CD8-positive, alpha-beta memory T cell (primary cell): ENCODE data around the gene NHLRC3. TPM values are rescaled to one million over a fixed set of nuclear protein-coding genes. Genes with fewer than 3 reads are reported as not detected.

Experiments used
- CTCF ChIA-PET: fragments of 350-600 bp; sonication (Branson Sonifier 250); formaldehyde crosslinking; loops from one replicate; lab custom pipeline; 2021; ENCODE audit warnings: antibody characterized with exemption; lab: Charles Lee
- POLR2A ChIA-PET: fragments of 350-600 bp; sonication (Branson Sonifier 250); formaldehyde crosslinking; loops from one replicate; lab custom pipeline; 2021; ENCODE audit warnings: antibody characterized with exemption; lab: Charles Lee
- DNase-seq, 5 donors: peaks; one replicate each; pipeline versions ENCODE4 v3.0.0 to v3.0.0-alpha.2; 2020 to 2022; ENCODE audit warnings: mixed read lengths in 1 of 5
- H3K27ac ChIP-seq: one replicate; pipeline ENCODE4 v1.7.0; 2013; ENCODE audit warnings: low read depth, mild to moderate bottlenecking, low read length, moderate library complexity
- H3K27me3 ChIP-seq: 2 replicates; pipeline ENCODE4 v1.7.0; 2013; ENCODE audit warnings: low read length, mild to moderate bottlenecking; ENCODE audit not compliant: insufficient read depth, poor library complexity, severe bottlenecking
- H3K36me3 ChIP-seq: 2 replicates; pipeline ENCODE4 v1.7.0; 2013; ENCODE audit warnings: mild to moderate bottlenecking, low read length, moderate library complexity; ENCODE audit not compliant: insufficient read depth
- H3K4me1 ChIP-seq: 2 replicates; pipeline ENCODE4 v1.7.0; 2013; ENCODE audit warnings: mild to moderate bottlenecking, low read length, moderate library complexity; ENCODE audit not compliant: insufficient read depth
- H3K4me3 ChIP-seq: 2 replicates; pipeline ENCODE4 v1.7.0; 2013; ENCODE audit warnings: mild to moderate bottlenecking, low read length
- H3K9me3 ChIP-seq: 2 replicates; pipeline ENCODE4 v1.7.0; 2013; ENCODE audit warnings: mild to moderate bottlenecking, low read length
- H3K27ac Mint-ChIP-seq, 8 donors: one replicate each; pipeline ENCODE4 v1.8.0; 2020 to 2021; ENCODE audit warnings: mixed read lengths in 8 of 8, mild to moderate bottlenecking in 6 of 8, inconsistent platforms in 3 of 8, moderate library complexity in 3 of 8
- H3K27me3 Mint-ChIP-seq, 2 donors: one replicate each; pipeline ENCODE4 v1.8.0; 2020 to 2021; ENCODE audit warnings: mixed read lengths in 2 of 2, mild to moderate bottlenecking in 1 of 2, moderate library complexity in 1 of 2
- H3K36me3 Mint-ChIP-seq, 3 donors: one replicate each; pipeline ENCODE4 v1.8.0; 2020 to 2021; ENCODE audit warnings: mixed read lengths in 3 of 3, inconsistent platforms in 1 of 3, mild to moderate bottlenecking in 1 of 3
- H3K4me1 Mint-ChIP-seq, 3 donors: one replicate each; pipeline ENCODE4 v1.8.0; 2020 to 2021; ENCODE audit warnings: mixed read lengths in 3 of 3, inconsistent platforms in 1 of 3, mild to moderate bottlenecking in 1 of 3
- H3K4me3 Mint-ChIP-seq, 7 donors: one replicate each; pipeline ENCODE4 v1.8.0; 2020 to 2021; ENCODE audit warnings: mixed read lengths in 7 of 7, mild to moderate bottlenecking in 6 of 7, moderate library complexity in 4 of 7, inconsistent platforms in 2 of 7
- H3K9me3 Mint-ChIP-seq, 5 donors: one replicate each; pipeline ENCODE4 v1.8.0; 2020 to 2022; ENCODE audit warnings: mixed read lengths in 5 of 5, mild to moderate bottlenecking in 3 of 5, moderate library complexity in 2 of 5, inconsistent platforms in 1 of 5
- polyA plus RNA-seq: library from polyadenylated mRNA; unstranded; fragments of 300-500 nt; fragmentation: Illumina TruSeq; gene quantifications from one replicate; pipeline ENCODE4 v1.2.3, GENCODE V29; 2021
- total RNA-seq, 2 experiments: library from RNA; stranded (reverse); gene quantifications; one replicate each; pipeline ENCODE4 v1.2.3, GENCODE V29; 2021

Gene NHLRC3
- total and polyA plus RNA-seq, 3 experiments from 2014 or later: 6.5 to 15.9 (median 14.6) TPM

DNA sequence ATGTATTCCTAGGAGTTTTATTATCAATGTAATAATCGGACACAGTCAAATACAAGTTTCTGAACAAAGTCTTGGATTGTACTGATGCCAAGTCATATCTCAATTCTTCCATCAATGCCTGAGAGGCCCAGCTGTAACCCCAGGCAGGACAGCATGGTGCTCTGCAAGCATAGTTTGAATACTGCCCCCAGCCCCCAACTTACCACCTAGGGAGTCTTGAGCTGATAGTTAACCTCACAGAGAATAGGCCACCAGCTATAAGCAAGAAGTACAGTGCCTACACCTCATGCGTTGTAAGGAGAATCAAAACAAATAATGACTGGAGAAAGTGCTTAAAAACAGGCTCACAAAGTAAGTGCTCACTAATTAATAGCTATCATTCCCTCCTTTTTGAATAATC, 3.1 kb upstream of the NHLRC3 start:
- peaks cover 0 to 44% (median 0%) of the 10 kb centered on the region in 3 donors for H3K36me3 Mint-ChIP-seq

DNA sequence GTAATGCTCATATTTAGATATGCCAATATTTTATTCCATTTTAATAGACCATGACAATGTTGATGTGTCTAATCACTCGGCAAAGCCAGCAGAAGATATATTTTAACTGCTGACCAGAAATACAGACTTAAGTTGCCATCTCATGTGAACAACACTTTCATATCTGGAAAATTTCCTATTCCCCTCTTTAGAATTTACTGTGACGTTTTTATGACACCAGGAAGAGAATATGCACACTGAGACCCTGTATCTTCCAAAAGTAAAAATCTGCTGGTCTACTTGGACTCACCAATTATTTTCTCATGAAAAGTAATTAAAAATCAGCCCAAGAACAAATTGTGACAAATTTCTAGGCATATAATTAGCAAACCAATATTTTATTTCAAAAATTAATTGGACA, 2.5 kb upstream of the NHLRC3 start:
- no peaks in the 10 kb centered on the region for H3K27me3 ChIP-seq
- H3K9me3 ChIP-seq: no peaks in the 10 kb centered on the region
- H3K4me3 Mint-ChIP-seq: peak overlapping the region; percentile 91 to 98 (median 96)
- peaks cover 0 to 41% (median 0%) of the 10 kb centered on the region in 3 donors for H3K36me3 Mint-ChIP-seq
- peaks cover 35% of the 10 kb centered on the region for H3K4me1 ChIP-seq
- H3K9me3 Mint-ChIP-seq: no peaks in the 10 kb centered on the region
- H3K27ac ChIP-seq: no peak overlapping the region
- no peaks in the 10 kb centered on the region for H3K36me3 ChIP-seq
- H3K27ac Mint-ChIP-seq: peak overlapping the region; percentile 3 to 99 (median 89)
- no peak for DNase-seq
- ChIA-PET POLR2A (interaction anchor here (1.0 kb wide), 1 partner anchor 9 kb away, joined by 3 read pairs; no protein-coding TSS in a partner anchor), CTCF (interaction anchor here (1.4 kb wide), 1 partner anchor 9 kb away, joined by 3 read pairs; no protein-coding TSS in a partner anchor)
- H3K4me1 Mint-ChIP-seq: peaks cover 58 to 80% (median 79%) of the 10 kb centered on the region in 3 donors
- H3K27me3 Mint-ChIP-seq: peaks cover 0 to 3% of the 10 kb centered on the region in 2 donors
- H3K4me3 ChIP-seq: peak overlapping the region; percentile 90

More for the DNA sequence above, 3.1 kb upstream of the NHLRC3 start:
- H3K27ac ChIP-seq: no peak overlapping the region
- Mint-ChIP-seq H3K4me3 (peak overlapping the region; percentile 91 to 98 (median 96)), H3K27ac (peak overlapping the region in 7 of 8 donors; percentile 68 to 99 (median 88)), H3K4me1 (peaks cover 53 to 77% (median 74%) of the 10 kb centered on the region in 3 donors), H3K9me3 (no peaks in the 10 kb centered on the region), H3K27me3 (peaks cover 0 to 3% of the 10 kb centered on the region in 2 donors)
- H3K27me3 ChIP-seq: no peaks in the 10 kb centered on the region
- no peak for DNase-seq
- peak overlapping the region; percentile 90 for H3K4me3 ChIP-seq
- H3K9me3 ChIP-seq: no peaks in the 10 kb centered on the region
- POLR2A ChIA-PET: no interaction called here
- H3K36me3 ChIP-seq: no peaks in the 10 kb centered on the region
- CTCF ChIA-PET: interaction anchor here (1.4 kb wide), 1 partner anchor 10 kb away, joined by 3 read pairs; no protein-coding TSS in a partner anchor
- H3K4me1 ChIP-seq: peaks cover 35% of the 10 kb centered on the region

DNA sequence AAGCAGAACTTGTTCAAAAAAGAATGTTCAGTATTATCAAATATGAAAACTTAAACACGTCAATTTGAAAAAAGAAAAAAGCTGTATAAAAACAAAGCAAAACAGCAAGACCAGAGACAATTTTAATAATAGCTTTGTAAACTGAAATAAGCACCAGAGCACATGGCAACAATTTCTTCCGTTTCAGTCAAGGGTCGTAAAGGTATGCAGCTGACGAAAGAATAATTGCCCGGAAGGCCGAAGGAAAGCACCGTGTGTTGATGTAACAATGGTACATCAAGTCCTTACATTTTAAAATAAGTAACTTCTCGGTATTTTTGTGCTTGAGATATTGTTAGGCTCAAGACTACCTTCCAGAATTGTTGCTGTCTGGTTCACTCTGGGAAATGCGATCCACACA, 2.0 kb upstream of the NHLRC3 start:
- H3K4me3 ChIP-seq: peak overlapping the region; percentile 90
- peak in 1 of 5 donors; percentile 18 for DNase-seq

DNA sequence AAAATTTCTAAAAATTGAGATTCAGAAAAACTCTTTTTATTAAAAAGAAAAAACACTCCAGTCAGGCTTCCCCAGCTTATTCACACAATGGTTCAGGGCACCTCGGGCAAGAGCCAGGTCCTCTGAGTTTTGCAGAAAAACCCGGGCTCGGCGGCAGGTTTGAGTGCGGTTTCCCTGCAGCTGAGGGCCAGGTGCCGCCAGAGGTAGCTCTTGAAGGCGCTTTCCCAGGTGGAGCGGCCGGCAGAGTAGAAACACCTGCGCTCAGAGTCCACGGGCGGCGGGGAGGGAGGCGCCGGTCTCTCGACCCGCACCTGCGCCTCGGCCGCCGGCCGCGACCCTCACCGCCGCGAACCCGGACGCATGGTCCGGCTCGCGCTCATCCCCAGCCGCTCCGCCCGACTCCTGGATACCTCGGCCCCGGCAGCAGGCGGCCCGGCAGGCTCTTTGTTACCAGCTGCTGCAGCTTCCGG, 811 bp upstream of the NHLRC3 start:
- H3K4me3 ChIP-seq: peak overlapping the region; percentile 90

More for the DNA sequence above, 2.0 kb upstream of the NHLRC3 start:
- H3K27ac Mint-ChIP-seq: peak overlapping the region; percentile 3 to 99 (median 89)
- H3K9me3 ChIP-seq: no peaks in the 10 kb centered on the region
- no peaks in the 10 kb centered on the region for H3K9me3 Mint-ChIP-seq
- H3K4me1 Mint-ChIP-seq: peaks cover 60 to 82% (median 82%) of the 10 kb centered on the region in 3 donors
- peaks cover 0 to 3% of the 10 kb centered on the region in 2 donors for H3K27me3 Mint-ChIP-seq
- POLR2A ChIA-PET: interaction anchor here (1.0 kb wide), 1 partner anchor 9 kb away, joined by 3 read pairs; no protein-coding TSS in a partner anchor
- no peaks in the 10 kb centered on the region for H3K27me3 ChIP-seq
- peak overlapping the region; percentile 91 to 98 (median 96) for H3K4me3 Mint-ChIP-seq
- H3K4me1 ChIP-seq: peaks cover 35% of the 10 kb centered on the region
- CTCF ChIA-PET: interaction anchor here (1.4 kb wide), 1 partner anchor 9 kb away, joined by 3 read pairs; no protein-coding TSS in a partner anchor
- H3K27ac ChIP-seq: peak overlapping the region; percentile 2
- H3K36me3 ChIP-seq: no peaks in the 10 kb centered on the region
- peaks cover 0 to 41% (median 0%) of the 10 kb centered on the region in 3 donors for H3K36me3 Mint-ChIP-seq

DNA sequence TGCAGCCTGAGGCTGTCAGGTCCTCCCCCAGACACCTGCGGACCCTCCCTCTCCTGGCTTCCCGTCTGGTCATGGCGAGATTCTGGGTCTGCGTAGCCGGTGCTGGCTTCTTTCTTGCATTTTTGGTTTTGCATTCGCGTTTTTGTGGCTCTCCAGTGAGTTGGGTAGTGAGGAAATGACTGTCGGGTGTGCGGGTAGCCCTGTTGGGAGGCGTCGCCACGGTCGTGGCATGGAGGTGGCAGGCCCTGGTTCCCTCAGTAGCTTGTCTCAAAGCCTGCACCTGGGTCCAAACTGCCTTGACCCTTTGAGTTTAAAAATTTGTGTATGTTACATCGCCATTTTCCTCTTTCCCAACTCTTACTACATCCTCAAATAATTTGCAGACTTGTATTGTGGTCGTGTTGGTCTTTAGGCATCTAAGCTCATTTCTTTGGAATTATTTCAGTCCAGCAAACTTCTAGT, 344 bp downstream of the NHLRC3 start:
- Histone ChIP-seq H3K27ac (peak overlapping the region; percentile 82), H3K4me1 (peaks cover 34% of the 10 kb centered on the region), H3K4me3 (peak overlapping the region; percentile 90), H3K27me3 (no peaks in the 10 kb centered on the region), H3K36me3 (no peaks in the 10 kb centered on the region), H3K9me3 (no peaks in the 10 kb centered on the region)
- Mint-ChIP-seq H3K27me3 (peaks cover 0 to 3% of the 10 kb centered on the region in 2 donors), H3K4me3 (peak overlapping the region; percentile 91 to 98 (median 97)), H3K9me3 (no peaks in the 10 kb centered on the region), H3K4me1 (peaks cover 50 to 78% (median 67%) of the 10 kb centered on the region in 3 donors), H3K27ac (peak overlapping the region; percentile 95 to 99 (median 98)), H3K36me3 (peaks cover 0 to 33% (median 0%) of the 10 kb centered on the region in 3 donors)
- ChIA-PET CTCF (interaction anchor here (1.8 to 2.7 kb wide), 2 partner anchors 9 to 13 kb away, joined by 9 to 11 read pairs; no protein-coding TSS in a partner anchor), POLR2A (interaction anchor here (1.0 kb wide), 1 partner anchor 12 kb away, joined by 3 read pairs; no protein-coding TSS in a partner anchor)
- DNase-seq: peak; percentile 22 to 71 (median 62)

More for the DNA sequence above, 811 bp upstream of the NHLRC3 start:
- Mint-ChIP-seq H3K9me3 (no peaks in the 10 kb centered on the region), H3K4me3 (peak overlapping the region; percentile 91 to 98 (median 97)), H3K27me3 (peaks cover 0 to 3% of the 10 kb centered on the region in 2 donors), H3K36me3 (peaks cover 0 to 33% (median 0%) of the 10 kb centered on the region in 3 donors), H3K4me1 (peaks cover 54 to 79% (median 71%) of the 10 kb centered on the region in 3 donors), H3K27ac (peak overlapping the region; percentile 95 to 99 (median 98))
- POLR2A ChIA-PET: no interaction called here
- DNase-seq: no peak
- Histone ChIP-seq H3K36me3 (no peaks in the 10 kb centered on the region), H3K9me3 (no peaks in the 10 kb centered on the region), H3K27me3 (no peaks in the 10 kb centered on the region), H3K4me1 (peaks cover 35% of the 10 kb centered on the region), H3K27ac (peak overlapping the region; percentile 82)
- CTCF ChIA-PET: interaction anchor here (1.0 to 2.7 kb wide), 5 partner anchors 10 to 575 kb away, joined by 4 to 11 read pairs (median 7); no protein-coding TSS in a partner anchor

DNA sequence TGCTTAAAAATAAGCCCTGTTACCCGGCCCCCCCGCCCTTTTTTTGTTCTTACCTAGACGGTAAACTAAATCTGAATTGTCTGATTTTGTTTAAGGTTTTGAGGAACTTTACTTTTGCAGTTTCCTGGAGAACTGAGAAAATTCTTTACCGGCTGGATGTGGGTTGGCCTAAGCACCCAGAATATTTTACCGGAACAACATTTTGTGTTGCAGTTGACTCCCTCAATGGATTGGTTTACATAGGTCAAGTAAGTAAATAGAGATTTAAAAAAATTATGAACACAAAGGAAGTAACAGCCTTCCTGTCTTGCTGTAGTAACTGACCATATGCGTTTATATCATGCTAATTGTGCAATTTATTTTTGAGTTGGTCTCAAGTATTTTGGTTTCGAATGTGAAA, 785 bp downstream of the NHLRC3 start:
- no peak for DNase-seq
- Mint-ChIP-seq H3K27ac (peak overlapping the region; percentile 95 to 99 (median 98)), H3K27me3 (peaks cover 0 to 3% of the 10 kb centered on the region in 2 donors), H3K36me3 (peaks cover 0 to 34% (median 1%) of the 10 kb centered on the region in 3 donors), H3K4me3 (peak overlapping the region; percentile 91 to 98 (median 97)), H3K9me3 (no peaks in the 10 kb centered on the region), H3K4me1 (peaks cover 46 to 73% (median 63%) of the 10 kb centered on the region in 3 donors)
- ChIA-PET POLR2A (no interaction called here), CTCF (interaction anchor here (2.7 kb wide), 1 partner anchor 13 kb away, joined by 9 read pairs; no protein-coding TSS in a partner anchor)
- H3K9me3 ChIP-seq: no peaks in the 10 kb centered on the region
- H3K27me3 ChIP-seq: no peaks in the 10 kb centered on the region
- H3K36me3 ChIP-seq: no peaks in the 10 kb centered on the region
- H3K4me1 ChIP-seq: peaks cover 30% of the 10 kb centered on the region
- peak overlapping the region; percentile 82 for H3K27ac ChIP-seq
- H3K4me3 ChIP-seq: peak overlapping the region; percentile 90

DNA sequence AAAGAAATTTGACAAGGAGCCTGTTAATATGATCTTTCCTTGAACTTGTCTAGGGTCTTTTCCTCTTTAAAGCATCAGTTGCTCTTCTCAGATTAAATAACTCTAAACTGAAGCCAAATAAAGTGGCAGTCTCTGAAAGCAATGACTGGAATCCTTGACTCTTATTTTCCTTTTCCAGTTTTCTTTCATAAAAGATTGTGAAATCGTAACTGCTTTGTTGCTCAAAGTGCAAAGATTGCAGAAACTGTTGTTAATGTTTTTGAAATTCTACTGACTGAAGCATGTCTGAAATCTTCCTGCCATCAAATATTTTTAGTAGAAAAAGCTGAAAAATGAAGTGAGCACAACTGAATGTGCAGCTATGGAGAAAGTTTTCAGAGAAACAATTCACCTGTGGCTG, 1.9 kb downstream of the NHLRC3 start:
- Mint-ChIP-seq H3K4me1 (peaks cover 35 to 61% (median 51%) of the 10 kb centered on the region in 3 donors), H3K27me3 (peaks cover 0 to 4% of the 10 kb centered on the region in 2 donors), H3K27ac (peak overlapping the region in 2 of 8 donors; percentile 44 to 99), H3K36me3 (peaks cover 0 to 44% (median 4%) of the 10 kb centered on the region in 3 donors), H3K4me3 (peak overlapping the region in 6 of 7 donors; percentile 16 to 57 (median 24)), H3K9me3 (no peaks in the 10 kb centered on the region)
- Histone ChIP-seq H3K4me1 (peaks cover 18% of the 10 kb centered on the region), H3K4me3 (no peak overlapping the region), H3K27me3 (no peaks in the 10 kb centered on the region), H3K9me3 (no peaks in the 10 kb centered on the region), H3K27ac (no peak overlapping the region), H3K36me3 (no peaks in the 10 kb centered on the region)
- no peak for DNase-seq
- POLR2A ChIA-PET: no interaction called here
- CTCF ChIA-PET: interaction anchor here (1.5 kb wide), 1 partner anchor 11 kb away, joined by 3 read pairs; no protein-coding TSS in a partner anchor
